MM.1S (cell line): Measurements from ENCODE around the gene HMG20A.

Experiments
- DNase-seq: peaks from one replicate; pipeline ENCODE4 v3.0.0-alpha.2; 2015
- H2AFZ ChIP-seq: fragments of 300-600 bp; sonication (generic); 2 replicates; pipeline ENCODE4 v1.6.0; 2016; ENCODE audit warnings: antibody characterized with exemption, low read length
- H3F3A ChIP-seq: fragments of 300-600 bp; sonication (generic); 2 replicates; pipeline ENCODE4 v1.6.1; 2016; ENCODE audit warnings: mild to moderate bottlenecking, antibody characterized with exemption, low read length, moderate library complexity, mixed read lengths; ENCODE audit not compliant: insufficient read depth
- H3K27ac ChIP-seq: fragments of 300-600 bp; sonication (generic); 2 replicates; pipeline ENCODE4 v1.5.1; 2016; ENCODE audit warnings: mild to moderate bottlenecking, low read length
- H3K27me3 ChIP-seq: fragments of 300-600 bp; sonication (generic); replicated peaks from 2 replicates; pipeline ENCODE4 v1.6.0; 2016; ENCODE audit warnings: low read length; ENCODE audit not compliant: insufficient read depth
- H3K36me3 ChIP-seq: fragments of 300-600 bp; sonication (generic); replicated peaks from 2 replicates; pipeline ENCODE4 v1.6.1; 2016; ENCODE audit warnings: mild to moderate bottlenecking, low read length, mixed read lengths; ENCODE audit not compliant: insufficient read depth
- H3K4me1 ChIP-seq: fragments of 300-600 bp; sonication (generic); 2 replicates; pipeline ENCODE4 v1.6.1; 2016; ENCODE audit warnings: low read length, mixed read lengths
- H3K4me2 ChIP-seq: fragments of 300-600 bp; sonication (generic); 2 replicates; pipeline ENCODE4 v1.6.0; 2016; ENCODE audit warnings: low read depth, low read length
- H3K4me3 ChIP-seq: fragments of 300-600 bp; sonication (generic); 2 replicates; pipeline ENCODE4 v1.5.1; 2016; ENCODE audit warnings: low read length, mixed read lengths
- H3K79me2 ChIP-seq: fragments of 300-600 bp; sonication (generic); 2 replicates; pipeline ENCODE4 v1.6.1; 2016; ENCODE audit warnings: mixed run types, low read length, mixed read lengths
- H3K9ac ChIP-seq: fragments of 300-600 bp; sonication (generic); 2 replicates; pipeline ENCODE4 v1.6.1; 2016; ENCODE audit warnings: low read length, mixed read lengths
- H3K9me2 ChIP-seq: fragments of 300-600 bp; sonication (generic); replicated peaks from 2 replicates; pipeline ENCODE4 v1.6.1; 2016; ENCODE audit warnings: mild to moderate bottlenecking, low read length, mixed read lengths; ENCODE audit not compliant: insufficient read depth
- H3K9me3 ChIP-seq: fragments of 300-600 bp; sonication (generic); replicated peaks from 2 replicates; pipeline ENCODE4 v1.6.1; 2016; ENCODE audit warnings: mild to moderate bottlenecking, low read length, mixed read lengths; ENCODE audit not compliant: insufficient read depth
- H4K20me1 ChIP-seq: fragments of 300-600 bp; sonication (generic); 2 replicates; pipeline ENCODE4 v1.6.1; 2016; ENCODE audit warnings: mild to moderate bottlenecking, low read length, moderate library complexity, mixed read lengths; ENCODE audit not compliant: insufficient read depth
- EZH2 ChIP-seq: fragments of 300-600 bp; sonication (generic); optimal IDR thresholded peaks from 2 replicates; pipeline ENCODE3; 2017; ENCODE audit warnings: low read depth, mild to moderate bottlenecking, antibody characterized with exemption, low read length, mixed read lengths
- EZH2phosphoT487 ChIP-seq: fragments of 300-600 bp; sonication (generic); IDR thresholded peaks from 2 replicates; pipeline ENCODE4 v1.6.1; 2018; ENCODE audit warnings: antibody characterized with exemption, low read length
- TF ChIP-seq, protein P1 (sequence below): fragments of 300-600 bp; sonication (generic); IDR thresholded peaks from 2 replicates; pipeline ENCODE4 v1.5.1; 2016; ENCODE audit warnings: antibody characterized with exemption, low read length, mixed read lengths

Gene HMG20A

DNA sequence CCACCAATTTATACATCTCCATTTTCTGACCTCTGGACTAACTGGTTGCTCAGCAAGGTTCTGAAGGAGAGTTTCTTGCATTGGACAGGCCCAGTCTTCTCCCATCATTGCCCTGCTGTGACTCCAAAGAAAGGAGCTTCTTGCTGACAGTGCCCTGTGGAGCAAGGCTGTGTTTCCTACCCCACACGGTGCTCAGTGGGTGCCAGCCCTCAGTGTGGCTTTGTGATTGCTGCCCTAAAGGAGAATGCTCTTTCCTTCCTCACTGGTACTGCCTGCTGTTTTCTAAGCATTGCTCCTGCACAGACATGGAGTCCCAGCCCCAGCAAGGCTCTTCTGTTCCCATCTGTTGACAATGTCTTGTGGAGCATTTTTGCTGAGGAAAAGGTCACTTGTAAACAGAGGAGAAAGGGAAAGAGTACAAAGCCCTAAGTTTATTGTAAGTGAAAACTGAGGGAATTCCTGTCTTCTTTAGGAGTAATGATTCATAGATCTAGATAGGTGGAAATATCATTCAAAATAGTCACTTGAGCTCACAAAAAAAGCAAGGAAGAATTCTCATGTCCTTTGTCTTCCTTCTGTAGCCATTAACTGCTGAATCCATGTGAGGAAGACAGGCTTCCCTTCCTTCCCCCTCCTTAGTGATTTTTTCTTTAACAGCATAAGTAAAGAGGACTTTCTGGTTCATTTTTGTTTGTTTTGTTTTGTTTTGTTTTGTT is 62.9 kb downstream of the HMG20A start:
- no peak overlapping the region for H3K4me2 ChIP-seq
- no peaks in the 10 kb centered on the region for H3F3A ChIP-seq
- H3K79me2 ChIP-seq: no peaks in the 10 kb centered on the region
- TF ChIP-seq EZH2: no peak
- TF ChIP-seq, protein P1, sequence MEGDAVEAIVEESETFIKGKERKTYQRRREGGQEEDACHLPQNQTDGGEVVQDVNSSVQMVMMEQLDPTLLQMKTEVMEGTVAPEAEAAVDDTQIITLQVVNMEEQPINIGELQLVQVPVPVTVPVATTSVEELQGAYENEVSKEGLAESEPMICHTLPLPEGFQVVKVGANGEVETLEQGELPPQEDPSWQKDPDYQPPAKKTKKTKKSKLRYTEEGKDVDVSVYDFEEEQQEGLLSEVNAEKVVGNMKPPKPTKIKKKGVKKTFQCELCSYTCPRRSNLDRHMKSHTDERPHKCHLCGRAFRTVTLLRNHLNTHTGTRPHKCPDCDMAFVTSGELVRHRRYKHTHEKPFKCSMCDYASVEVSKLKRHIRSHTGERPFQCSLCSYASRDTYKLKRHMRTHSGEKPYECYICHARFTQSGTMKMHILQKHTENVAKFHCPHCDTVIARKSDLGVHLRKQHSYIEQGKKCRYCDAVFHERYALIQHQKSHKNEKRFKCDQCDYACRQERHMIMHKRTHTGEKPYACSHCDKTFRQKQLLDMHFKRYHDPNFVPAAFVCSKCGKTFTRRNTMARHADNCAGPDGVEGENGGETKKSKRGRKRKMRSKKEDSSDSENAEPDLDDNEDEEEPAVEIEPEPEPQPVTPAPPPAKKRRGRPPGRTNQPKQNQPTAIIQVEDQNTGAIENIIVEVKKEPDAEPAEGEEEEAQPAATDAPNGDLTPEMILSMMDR: no peak
- no peak for TF ChIP-seq EZH2phosphoT487
- no peaks in the 10 kb centered on the region; the same call in 1 of the 2 replicates for H3K4me1 ChIP-seq
- H2AFZ ChIP-seq: no peak overlapping the region
- H4K20me1 ChIP-seq: no peaks in the 10 kb centered on the region
- H3K36me3 ChIP-seq: no peaks in the 10 kb centered on the region; the same call in 1 of the 2 replicates
- no peaks in the 10 kb centered on the region for H3K9me3 ChIP-seq
- H3K9me2 ChIP-seq: no peaks in the 10 kb centered on the region
- H3K9ac ChIP-seq: no peak overlapping the region
- DNase-seq: no peak
- H3K4me3 ChIP-seq: no peak overlapping the region
- H3K27me3 ChIP-seq: no peaks in the 10 kb centered on the region
- H3K27ac ChIP-seq: no peak overlapping the region

DNA sequence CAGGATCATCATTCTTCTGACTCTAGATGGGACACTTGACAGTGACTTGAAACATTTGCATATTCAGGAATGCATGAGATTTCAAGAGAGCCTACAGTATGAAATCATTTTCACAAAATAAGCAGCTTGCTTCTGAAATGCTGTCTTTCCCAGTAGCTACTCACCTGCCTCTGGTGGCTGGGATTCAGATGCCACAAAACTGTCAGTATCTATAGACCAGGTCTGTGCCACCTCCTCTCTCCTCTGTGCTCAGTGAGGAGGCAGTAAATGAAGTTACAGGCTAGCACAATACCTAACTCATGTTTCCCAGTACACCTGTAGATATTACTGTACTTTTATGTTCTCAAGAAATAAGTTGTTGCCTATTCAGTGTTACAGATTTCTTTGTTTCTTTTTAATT is 64.3 kb downstream of the HMG20A start:
- TF ChIP-seq EZH2phosphoT487: no peak
- no peak for TF ChIP-seq EZH2
- TF ChIP-seq, protein P1: no peak
- H3K27me3 ChIP-seq: no peaks in the 10 kb centered on the region
- no peaks in the 10 kb centered on the region; the same call in 1 of the 2 replicates for H3K36me3 ChIP-seq
- no peaks in the 10 kb centered on the region; the same call in 1 of the 2 replicates for H3K4me1 ChIP-seq
- no peaks in the 10 kb centered on the region for H3K79me2 ChIP-seq
- no peak overlapping the region for H3K4me2 ChIP-seq
- no peak for DNase-seq
- no peak overlapping the region for H3K9ac ChIP-seq
- no peak overlapping the region for H2AFZ ChIP-seq
- no peak overlapping the region for H3K4me3 ChIP-seq
- H3K9me3 ChIP-seq: no peaks in the 10 kb centered on the region
- no peaks in the 10 kb centered on the region for H3F3A ChIP-seq
- no peaks in the 10 kb centered on the region for H4K20me1 ChIP-seq
- H3K27ac ChIP-seq: no peak overlapping the region
- H3K9me2 ChIP-seq: no peaks in the 10 kb centered on the region

DNA sequence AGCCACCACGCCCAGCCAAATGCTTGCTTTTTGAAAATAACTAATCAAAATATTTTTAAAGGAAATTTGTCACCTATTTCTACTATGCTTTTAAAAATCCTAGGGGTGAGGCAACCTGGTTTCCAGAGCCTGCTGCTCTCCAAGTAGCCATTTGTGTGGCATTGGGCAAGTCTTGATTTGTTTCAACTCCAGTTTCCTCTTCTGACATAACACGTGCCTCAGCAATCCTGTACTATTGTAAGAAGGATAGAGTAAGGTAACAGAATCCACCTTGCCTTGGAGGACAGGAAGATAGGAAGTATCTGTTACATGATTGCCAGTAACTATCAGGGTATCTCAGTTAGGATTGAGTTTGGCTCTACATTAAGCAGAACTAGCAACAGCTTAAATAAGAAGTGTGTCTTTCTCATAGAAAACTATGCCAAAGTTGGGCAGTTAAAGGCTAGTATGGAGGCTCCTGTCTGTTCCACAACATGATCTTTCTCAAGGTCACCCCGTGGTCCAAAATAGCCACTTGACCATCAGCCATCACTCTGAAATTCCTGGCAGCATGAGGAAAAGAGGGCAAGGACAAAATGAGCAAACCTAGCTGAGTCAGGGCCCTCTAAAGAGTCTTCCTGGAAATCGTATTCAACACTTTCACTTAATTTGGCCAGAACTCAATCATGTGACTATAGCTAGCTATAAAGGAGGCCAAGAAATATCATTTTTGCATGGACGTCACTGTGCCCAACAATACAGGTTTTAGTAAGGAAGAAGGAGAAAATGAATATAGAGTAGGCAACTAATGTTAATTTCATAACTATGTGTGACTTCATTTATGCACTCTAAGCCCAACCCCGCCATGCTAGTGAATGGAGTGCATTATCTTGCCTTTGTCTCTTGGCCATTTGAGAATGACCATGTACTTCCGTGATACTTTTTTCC is 66.1 kb downstream of the HMG20A start:
- Histone ChIP-seq H3K9me2 (no peaks in the 10 kb centered on the region), H3K9ac (no peak overlapping the region), H3K27me3 (no peaks in the 10 kb centered on the region), H4K20me1 (no peaks in the 10 kb centered on the region), H3K79me2 (no peaks in the 10 kb centered on the region), H3K36me3 (no peaks in the 10 kb centered on the region), H3F3A (no peaks in the 10 kb centered on the region), H3K4me3 (no peak overlapping the region), H3K9me3 (no peaks in the 10 kb centered on the region), H2AFZ (no peak overlapping the region), H3K4me1 (no peaks in the 10 kb centered on the region; the same call in 1 of the 2 replicates), H3K4me2 (no peak overlapping the region), H3K27ac (no peak overlapping the region)
- no peak for TF ChIP-seq EZH2
- TF ChIP-seq, protein P1: no peak
- TF ChIP-seq EZH2phosphoT487: no peak
- DNase-seq: no peak
